ENCODE measurements around the gene LGALS8. TPM values are rescaled to one million over a fixed set of nuclear protein-coding genes. Genes with fewer than 3 reads are reported as not detected.
"Not testable (repeated sequence)": the region's sequence is repeated elsewhere in the genome, so short reads cannot be mapped to it uniquely, and the experiment has no call there.

LGALS8 gene
- total RNA-seq, 2 donors from 2014 or later, result 33.5 to 58.4 TPM

DNA sequence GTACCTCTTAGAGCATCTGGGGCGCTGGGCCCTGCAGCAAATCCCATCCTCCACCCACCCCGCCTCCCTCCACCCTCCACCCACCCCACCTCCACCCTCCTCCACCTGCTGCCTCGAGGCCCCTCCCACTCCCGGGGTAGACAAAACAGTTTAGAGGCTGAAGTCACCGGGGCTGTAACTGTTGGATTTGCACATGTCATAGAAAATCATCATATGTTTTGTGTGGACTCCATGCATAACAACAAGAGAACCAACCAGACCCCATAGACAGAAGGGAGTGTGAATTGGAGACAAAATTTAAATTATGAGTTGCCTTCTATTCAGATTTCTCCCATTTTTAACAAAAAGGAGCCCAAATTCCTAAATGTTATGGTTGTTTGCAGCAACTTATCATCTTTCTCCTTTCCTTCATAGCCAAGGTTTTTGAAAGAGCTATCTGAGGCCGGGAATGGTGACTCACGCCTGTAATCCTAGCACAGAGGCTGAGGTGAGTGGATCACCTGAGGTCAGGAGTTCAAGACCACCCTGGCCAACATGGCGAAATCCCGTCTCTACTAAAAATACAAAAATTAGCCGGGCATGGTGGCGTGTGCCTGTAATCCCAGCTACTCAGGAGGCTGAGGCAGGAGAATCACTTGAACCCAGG lies 28.2 kb upstream of the LGALS8 start:
- no peak overlapping the region for H3K9ac ChIP-seq (ENCODE audit: low read depth in 2 of 2, low read length in 2 of 2)
- TF ChIP-seq, protein P1, sequence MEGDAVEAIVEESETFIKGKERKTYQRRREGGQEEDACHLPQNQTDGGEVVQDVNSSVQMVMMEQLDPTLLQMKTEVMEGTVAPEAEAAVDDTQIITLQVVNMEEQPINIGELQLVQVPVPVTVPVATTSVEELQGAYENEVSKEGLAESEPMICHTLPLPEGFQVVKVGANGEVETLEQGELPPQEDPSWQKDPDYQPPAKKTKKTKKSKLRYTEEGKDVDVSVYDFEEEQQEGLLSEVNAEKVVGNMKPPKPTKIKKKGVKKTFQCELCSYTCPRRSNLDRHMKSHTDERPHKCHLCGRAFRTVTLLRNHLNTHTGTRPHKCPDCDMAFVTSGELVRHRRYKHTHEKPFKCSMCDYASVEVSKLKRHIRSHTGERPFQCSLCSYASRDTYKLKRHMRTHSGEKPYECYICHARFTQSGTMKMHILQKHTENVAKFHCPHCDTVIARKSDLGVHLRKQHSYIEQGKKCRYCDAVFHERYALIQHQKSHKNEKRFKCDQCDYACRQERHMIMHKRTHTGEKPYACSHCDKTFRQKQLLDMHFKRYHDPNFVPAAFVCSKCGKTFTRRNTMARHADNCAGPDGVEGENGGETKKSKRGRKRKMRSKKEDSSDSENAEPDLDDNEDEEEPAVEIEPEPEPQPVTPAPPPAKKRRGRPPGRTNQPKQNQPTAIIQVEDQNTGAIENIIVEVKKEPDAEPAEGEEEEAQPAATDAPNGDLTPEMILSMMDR (IDR thresholded peaks at IDR 0.05), result no peak
- H3K4me1 ChIP-seq, result no peaks in the 10 kb centered on the region

DNA sequence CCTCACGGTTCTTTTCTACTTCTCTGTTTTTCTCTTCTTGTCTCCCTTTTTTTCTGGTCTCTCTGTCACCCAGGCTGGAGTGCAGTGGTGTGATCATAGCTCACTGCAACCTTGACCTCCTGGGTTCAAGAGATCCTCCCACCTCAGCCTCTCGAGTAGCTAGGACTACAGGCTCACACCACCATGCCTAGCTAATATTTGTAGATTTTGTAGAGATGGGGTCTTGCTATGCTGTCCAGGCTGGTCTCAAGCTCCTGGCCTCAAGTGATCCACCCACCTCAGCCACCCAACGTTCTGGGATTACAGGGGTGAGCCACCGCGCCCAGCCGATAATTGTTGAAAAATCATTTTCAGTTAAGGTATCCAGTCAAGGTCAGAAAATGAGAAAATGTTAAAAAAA lies 25.9 kb upstream of the LGALS8 start:
- TF ChIP-seq, protein P1 (IDR thresholded peaks at IDR 0.05), result no peak
- Histone ChIP-seq H3K9me3 (no peaks in the 10 kb centered on the region), H3K4me3 (no peak overlapping the region), H3K27ac (no peak overlapping the region), H3K36me3 (no peaks in the 10 kb centered on the region), H3K27me3 (no peaks in the 10 kb centered on the region), H3K4me1 (no peaks in the 10 kb centered on the region), H3K9ac (ENCODE audit: low read depth in 2 of 2, low read length in 2 of 2) (no peak overlapping the region)
- no peak for DNase-seq
- intact Hi-C loops (cut with DNase I), result no loop called here

More for the DNA sequence above, 28.2 kb upstream of the LGALS8 start:
- no peak for DNase-seq
- H3K27ac ChIP-seq, result no peak overlapping the region
- no peak overlapping the region for H3K4me3 ChIP-seq
- H3K27me3 ChIP-seq, result no peaks in the 10 kb centered on the region
- H3K9me3 ChIP-seq, result no peaks in the 10 kb centered on the region
- intact Hi-C loops (cut with DNase I), result no loop called here
- no peaks in the 10 kb centered on the region for H3K36me3 ChIP-seq

DNA sequence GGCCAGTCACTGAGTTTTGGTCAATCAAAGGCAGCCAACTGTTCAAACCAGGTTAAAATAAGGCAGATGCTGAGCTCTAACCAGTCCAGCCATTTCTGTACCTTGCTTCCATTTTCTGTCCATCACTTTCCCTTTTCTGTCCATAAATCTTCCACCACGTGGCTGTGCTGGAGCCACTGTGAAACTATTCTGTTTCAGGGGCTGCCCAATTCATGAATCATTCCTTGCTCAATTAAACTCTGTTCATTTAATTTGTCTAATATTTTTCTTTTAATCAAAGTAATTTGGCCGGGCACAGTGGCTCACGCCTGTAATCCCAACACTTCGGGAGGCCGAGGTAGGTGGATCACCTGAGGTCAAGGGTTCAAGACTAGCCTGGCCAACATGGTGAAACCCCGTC lies 22.7 kb upstream of the LGALS8 start:
- TF ChIP-seq, protein P1 (IDR thresholded peaks at IDR 0.05), result no peak
- no peaks in the 10 kb centered on the region for H3K4me1 ChIP-seq
- no peak overlapping the region for H3K9ac ChIP-seq (ENCODE audit: low read depth in 2 of 2, low read length in 2 of 2)
- no peak overlapping the region for H3K4me3 ChIP-seq
- no peaks in the 10 kb centered on the region for H3K9me3 ChIP-seq
- H3K36me3 ChIP-seq, result no peaks in the 10 kb centered on the region
- H3K27ac ChIP-seq, result no peak overlapping the region
- intact Hi-C loops (cut with DNase I), result no loop called here
- DNase-seq, result no peak
- H3K27me3 ChIP-seq, result no peaks in the 10 kb centered on the region

DNA sequence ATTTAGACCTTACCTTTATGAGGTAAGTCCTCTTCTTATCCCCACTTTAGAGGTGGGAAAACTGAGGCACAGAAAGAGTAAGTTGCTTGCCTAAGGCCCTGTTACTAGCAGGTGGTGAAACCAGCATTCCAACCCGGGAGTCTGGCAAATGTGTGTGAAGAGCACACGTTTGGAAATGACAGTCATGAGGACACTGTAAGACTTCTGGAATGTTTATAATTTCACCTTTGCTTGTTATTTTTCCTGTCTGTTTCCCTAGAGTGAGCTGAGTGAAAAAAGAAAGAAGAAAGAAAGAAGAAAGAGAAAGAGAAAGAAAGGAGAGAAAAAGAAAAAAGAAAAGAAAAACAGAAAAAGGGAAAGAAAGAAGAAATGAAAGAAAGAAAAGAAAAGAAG lies 21.2 kb upstream of the LGALS8 start:
- TF ChIP-seq, protein P1 (IDR thresholded peaks at IDR 0.05), result no peak
- no peak overlapping the region for H3K9ac ChIP-seq (ENCODE audit: low read depth in 2 of 2, low read length in 2 of 2)
- intact Hi-C loops (cut with DNase I), result no loop called here
- H3K27me3 ChIP-seq, result no peaks in the 10 kb centered on the region
- no peak overlapping the region for H3K27ac ChIP-seq
- H3K36me3 ChIP-seq, result no peaks in the 10 kb centered on the region
- no peak for DNase-seq
- no peak overlapping the region for H3K4me3 ChIP-seq
- H3K9me3 ChIP-seq, result no peaks in the 10 kb centered on the region
- H3K4me1 ChIP-seq, result no peaks in the 10 kb centered on the region

DNA sequence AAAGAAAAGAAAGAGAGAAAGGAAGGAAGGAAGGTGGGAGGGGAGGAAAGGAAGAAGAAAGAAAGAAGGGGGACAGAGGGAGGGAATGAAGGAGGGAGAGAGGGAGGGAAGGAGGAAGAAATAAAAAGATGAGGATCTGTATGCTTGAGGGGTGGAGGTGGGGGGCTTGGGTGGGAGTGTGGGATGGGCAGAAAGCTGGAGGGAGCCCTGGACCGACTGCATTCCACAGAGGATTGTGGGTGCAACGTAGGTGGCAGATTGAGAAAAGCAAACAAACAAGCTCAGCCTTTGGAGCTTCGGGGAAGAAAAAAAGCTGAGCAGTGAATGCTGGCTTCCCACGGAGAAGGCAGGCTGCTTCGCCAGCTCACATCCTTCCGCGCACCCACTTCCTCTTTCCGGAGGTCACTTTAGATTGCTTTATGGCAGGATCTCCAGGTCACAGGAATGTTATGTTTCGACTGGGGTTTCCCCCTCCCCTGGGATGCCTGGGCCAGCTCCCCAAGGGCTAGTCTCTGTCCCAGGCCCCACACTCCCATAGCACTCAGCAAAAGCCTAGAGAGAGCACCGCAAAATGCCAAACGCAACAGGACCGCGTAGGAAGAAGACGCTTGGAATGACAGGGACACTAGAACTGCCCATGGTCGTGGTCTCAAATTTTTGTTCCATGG lies 20.7 kb upstream of the LGALS8 start:
- DNase-seq, result peak; percentile 63
- Histone ChIP-seq H3K9me3 (no peaks in the 10 kb centered on the region), H3K4me3 (no peak overlapping the region), H3K27me3 (no peaks in the 10 kb centered on the region), H3K4me1 (no peaks in the 10 kb centered on the region), H3K9ac (ENCODE audit: low read depth in 2 of 2, low read length in 2 of 2) (peak overlapping the region in 1 of 2 donors; percentile 24), H3K27ac (no peak overlapping the region), H3K36me3 (no peaks in the 10 kb centered on the region)
- TF ChIP-seq, protein P1 (IDR thresholded peaks at IDR 0.05), result no peak
- intact Hi-C loops (cut with DNase I), result no loop called here

DNA sequence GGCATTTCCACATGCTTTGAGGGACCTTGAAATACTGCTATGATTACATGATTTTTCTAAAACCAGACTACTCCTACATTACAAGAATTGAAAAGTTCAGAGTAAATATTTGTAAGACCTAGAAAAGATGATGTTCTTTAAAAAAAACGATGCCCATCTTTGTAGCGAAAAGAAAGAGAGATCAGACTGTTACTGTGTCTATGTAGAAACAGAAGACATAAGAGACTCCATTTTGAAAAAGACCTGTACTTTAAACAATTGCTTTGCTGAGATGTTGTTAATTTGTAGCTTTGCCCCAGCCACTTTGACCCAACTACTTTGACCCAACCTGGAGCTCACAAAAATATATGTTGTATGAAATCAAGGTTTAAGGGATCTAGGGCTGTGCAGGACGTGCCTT lies 19.4 kb upstream of the LGALS8 start:
- H3K27me3 ChIP-seq; intact Hi-C loops (cut with DNase I); H3K27ac ChIP-seq; DNase-seq; H3K9me3 ChIP-seq; H3K36me3 ChIP-seq; H3K4me3 ChIP-seq; H3K9ac ChIP-seq (ENCODE audit: low read depth in 2 of 2, low read length in 2 of 2); H3K4me1 ChIP-seq: not testable (repeated sequence)
